Mesendoderm (in vitro differentiated cells): ENCODE results near the gene OR2AG1.

Experiments
- DNase-seq: peaks from one replicate; pipeline ENCODE4 v3.0.0; 2013
- H2AK5ac ChIP-seq: 2 replicates; pipeline ENCODE4 v1.6.1; 2013; ENCODE audit warnings: low read length, inconsistent platforms
- H2BK120ac ChIP-seq: 2 replicates; pipeline ENCODE4 v1.6.1; 2013; ENCODE audit warnings: low read depth, mild to moderate bottlenecking, low read length, moderate library complexity, mixed read lengths
- H2BK15ac ChIP-seq: replicated peaks from 2 replicates; pipeline ENCODE4 v1.6.1; 2013; ENCODE audit warnings: low read depth, mild to moderate bottlenecking, moderate library complexity
- H2BK5ac ChIP-seq: 2 replicates; pipeline ENCODE4 v1.6.1; 2013; ENCODE audit warnings: low read length, inconsistent platforms
- H3K18ac ChIP-seq: 2 replicates; pipeline ENCODE4 v1.6.1; 2013; ENCODE audit warnings: mild to moderate bottlenecking, low read length, mixed read lengths
- H3K23ac ChIP-seq: one replicate; pipeline ENCODE4 v1.6.1; 2013; ENCODE audit warnings: low read length
- H3K27ac ChIP-seq: 2 replicates; pipeline ENCODE4 v1.5.1; 2013; ENCODE audit warnings: low read depth, mild to moderate bottlenecking, inconsistent platforms, low read length, moderate library complexity
- H3K27me3 ChIP-seq: 2 replicates; pipeline ENCODE4 v1.6.1; 2013; ENCODE audit warnings: low read length, control low read depth, mild to moderate bottlenecking, inconsistent platforms; ENCODE audit not compliant: insufficient read depth, poor library complexity
- H3K36me3 ChIP-seq: 2 replicates; pipeline ENCODE4 v1.6.1; 2013; ENCODE audit warnings: low read length, inconsistent platforms; ENCODE audit not compliant: control insufficient read depth, insufficient read depth
- H3K4ac ChIP-seq: one replicate; pipeline ENCODE4 v1.6.1; 2013; ENCODE audit warnings: low read depth, mild to moderate bottlenecking, low read length, moderate library complexity
- H3K4me1 ChIP-seq: 2 replicates; pipeline ENCODE4 v1.6.1; 2013; ENCODE audit warnings: low read depth, low read length, inconsistent platforms; ENCODE audit not compliant: control insufficient read depth
- H3K4me2 ChIP-seq: 2 replicates; pipeline ENCODE4 v1.6.1; 2013; ENCODE audit warnings: low read length
- H3K4me3 ChIP-seq: 2 replicates; pipeline ENCODE4 v1.5.1; 2013; ENCODE audit warnings: mild to moderate bottlenecking, low read length
- H3K56ac ChIP-seq: one replicate; pipeline ENCODE4 v1.6.1; 2013; ENCODE audit warnings: low read length
- H3K79me1 ChIP-seq: 2 replicates; pipeline ENCODE4 v1.6.1; 2013; ENCODE audit warnings: low read length, inconsistent platforms
- H3K79me2 ChIP-seq: 2 replicates; pipeline ENCODE4 v1.6.1; 2013; ENCODE audit warnings: mild to moderate bottlenecking, low read length; ENCODE audit not compliant: control insufficient read depth, insufficient read depth
- H3K9ac ChIP-seq: 2 replicates; pipeline ENCODE4 v1.6.1; 2013; ENCODE audit warnings: low read length, inconsistent platforms
- H4K5ac ChIP-seq: one replicate; pipeline ENCODE4 v1.6.1; 2013; ENCODE audit warnings: low read length
- H4K8ac ChIP-seq: one replicate; pipeline ENCODE4 v1.6.1; 2013; ENCODE audit warnings: low read depth, mild to moderate bottlenecking, control low read depth, low read length, moderate library complexity
- WGBS: extraction: QIAGEN DNeasy Blood & Tissue Kit; methylation state at CpG from one replicate; pipeline ENCODE4 v1.1.7; 2013; ENCODE audit warnings: low lambda C conversion rate, missing lambda C conversion rate; ENCODE audit not compliant: insufficient coverage; ENCODE audit errors: extremely low coverage; 5-methylcytosine and 5-hydroxymethylcytosine counted together

Gene OR2AG1

DNA sequence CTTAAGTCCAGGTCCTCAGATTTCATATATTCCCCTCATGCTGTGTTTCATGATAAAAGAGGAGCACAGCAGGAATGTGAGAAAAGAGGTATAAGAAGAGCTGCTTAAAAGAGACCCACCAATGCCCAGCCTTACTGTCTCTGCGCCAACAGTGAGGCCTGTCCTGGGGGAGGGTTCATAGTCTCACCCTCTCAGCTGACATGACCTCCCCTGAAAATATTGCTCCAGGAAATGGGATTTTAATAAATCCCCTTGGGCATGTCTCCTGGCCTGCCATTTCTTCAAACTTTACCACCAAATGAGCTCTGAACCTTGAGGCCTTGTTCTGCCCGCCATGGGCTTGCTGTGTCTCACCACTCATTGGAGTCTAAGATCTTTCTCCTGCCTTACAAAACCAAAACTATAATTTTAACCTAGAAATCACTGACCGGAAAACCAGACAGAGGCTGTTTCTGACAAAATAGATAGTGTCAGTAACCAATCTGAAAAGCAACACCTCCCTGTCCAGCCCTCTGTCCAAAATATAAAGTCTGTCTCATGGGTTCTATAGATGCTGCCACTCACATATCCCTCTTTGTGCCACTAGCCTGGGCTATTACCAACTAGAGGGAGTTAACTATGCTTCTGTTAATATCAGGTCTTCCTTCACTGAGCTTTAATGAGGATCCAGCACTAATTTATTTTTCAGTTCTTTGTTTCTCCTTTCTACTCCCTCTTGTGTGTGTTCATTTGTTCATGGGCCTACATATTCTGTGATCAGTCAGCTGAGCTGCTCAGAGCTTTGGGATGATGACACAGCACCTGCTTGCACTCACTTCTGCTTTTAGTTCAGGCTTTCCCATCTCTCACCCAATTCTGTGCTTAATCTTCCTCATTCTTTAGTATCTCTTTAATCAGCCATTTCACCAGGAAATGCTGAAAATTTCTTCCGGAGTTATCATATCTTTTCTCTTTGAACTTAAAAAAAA is 10.6 kb upstream of the OR2AG1 start, which contains the start of gene OR2AG2:
Gene OR2AG2, minus strand, starts transcription at position 51 of the 968 bp plus-strand sequence. CDS start 3,019 bp downstream, outside the sequence.
- H3K79me2 ChIP-seq = no peaks in the 10 kb centered on the region
- no peaks in the 10 kb centered on the region for H3K79me1 ChIP-seq
- no peak within 1 kb of the TSS for H2BK120ac ChIP-seq
- H2BK15ac ChIP-seq = no peak within 1 kb of the TSS
- no peak for DNase-seq
- H3K4ac ChIP-seq = no peak within 1 kb of the TSS
- WGBS = no CpG with 5 or more reads among the region's 4 CpGs
- no peaks in the 10 kb centered on the region for H3K4me1 ChIP-seq
- no peak within 1 kb of the TSS for H3K23ac ChIP-seq
- no peak within 1 kb of the TSS for H4K8ac ChIP-seq
- H3K56ac ChIP-seq = no peak within 1 kb of the TSS
- no peak within 1 kb of the TSS for H3K9ac ChIP-seq
- H4K5ac ChIP-seq = no peak within 1 kb of the TSS
- no peaks in the 10 kb centered on the region for H3K27me3 ChIP-seq
- H2AK5ac ChIP-seq = no peak within 1 kb of the TSS
- no peak within 1 kb of the TSS for H3K4me3 ChIP-seq
- no peak within 1 kb of the TSS for H3K18ac ChIP-seq
- H3K36me3 ChIP-seq = no peaks in the 10 kb centered on the region
- H2BK5ac ChIP-seq = no peak within 1 kb of the TSS
- H3K4me2 ChIP-seq = no peak within 1 kb of the TSS
- no peak within 1 kb of the TSS for H3K27ac ChIP-seq

DNA sequence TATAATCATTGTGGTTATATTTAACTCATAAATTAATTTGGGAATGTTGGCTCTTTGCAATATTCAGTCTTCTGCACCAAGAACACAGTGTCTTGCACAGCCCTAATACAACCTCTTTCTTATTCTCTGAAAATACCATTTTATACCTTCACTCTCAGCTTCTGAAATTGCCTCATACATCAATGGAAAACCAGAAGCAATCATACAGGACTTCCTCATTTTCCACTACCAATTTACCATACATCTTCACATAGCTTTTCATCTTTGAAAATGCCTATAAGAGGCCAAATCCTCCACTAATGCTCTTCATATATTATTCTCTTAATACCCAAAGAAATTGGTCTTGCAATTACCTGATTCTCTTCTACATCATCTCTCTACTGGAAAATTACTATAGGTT is 4.3 kb upstream of the OR2AG1 start:
- no peaks in the 10 kb centered on the region for H3K36me3 ChIP-seq
- H2BK5ac ChIP-seq = no peak overlapping the region
- no peak overlapping the region for H4K5ac ChIP-seq
- H3K4ac ChIP-seq = no peak overlapping the region
- no peak overlapping the region for H4K8ac ChIP-seq
- no peak overlapping the region for H2AK5ac ChIP-seq
- no peaks in the 10 kb centered on the region for H3K27me3 ChIP-seq
- H3K27ac ChIP-seq = no peak overlapping the region
- no peak overlapping the region for H3K23ac ChIP-seq
- H2BK120ac ChIP-seq = no peak overlapping the region
- H3K4me3 ChIP-seq = no peak overlapping the region
- H3K56ac ChIP-seq = no peak overlapping the region
- no peak overlapping the region for H3K9ac ChIP-seq
- H3K79me2 ChIP-seq = no peaks in the 10 kb centered on the region
- no peaks in the 10 kb centered on the region for H3K79me1 ChIP-seq
- H2BK15ac ChIP-seq = no peak overlapping the region
- DNase-seq = no peak
- H3K4me2 ChIP-seq = no peak overlapping the region
- no peak overlapping the region for H3K18ac ChIP-seq
- H3K4me1 ChIP-seq = no peaks in the 10 kb centered on the region

DNA sequence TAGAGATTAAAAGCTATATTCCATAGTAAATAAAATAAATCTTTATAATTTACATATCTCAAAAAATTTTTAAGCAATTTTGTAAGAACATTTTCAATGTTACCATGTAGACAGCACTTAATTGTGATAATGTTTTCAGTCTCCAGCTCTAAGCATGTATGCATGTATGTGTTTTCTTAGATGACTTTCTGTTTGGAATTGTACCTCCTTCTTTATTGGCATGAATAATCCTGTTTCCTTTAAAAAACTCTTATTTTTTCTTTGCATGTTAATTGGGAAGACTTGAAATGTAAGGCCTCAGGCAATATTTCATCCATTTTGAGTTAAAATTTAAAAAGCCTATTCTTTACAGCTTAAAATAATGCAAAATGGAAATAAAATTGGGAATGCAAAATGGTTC is 2.0 kb upstream of the OR2AG1 start:
- no peak overlapping the region for H3K18ac ChIP-seq
- no peak overlapping the region for H3K9ac ChIP-seq
- H3K4me2 ChIP-seq = no peak overlapping the region
- no peak overlapping the region for H2BK5ac ChIP-seq
- no peak overlapping the region for H2AK5ac ChIP-seq
- H3K79me2 ChIP-seq = no peaks in the 10 kb centered on the region
- H2BK120ac ChIP-seq = no peak overlapping the region
- no peak overlapping the region for H4K8ac ChIP-seq
- no peak for DNase-seq
- H3K27me3 ChIP-seq = no peaks in the 10 kb centered on the region
- no peak overlapping the region for H4K5ac ChIP-seq
- H3K27ac ChIP-seq = no peak overlapping the region
- H3K4me1 ChIP-seq = no peaks in the 10 kb centered on the region
- no peak overlapping the region for H3K4me3 ChIP-seq
- no peaks in the 10 kb centered on the region for H3K36me3 ChIP-seq
- no peaks in the 10 kb centered on the region for H3K79me1 ChIP-seq
- no peak overlapping the region for H2BK15ac ChIP-seq
- no peak overlapping the region for H3K4ac ChIP-seq
- H3K56ac ChIP-seq = no peak overlapping the region
- no peak overlapping the region for H3K23ac ChIP-seq

DNA sequence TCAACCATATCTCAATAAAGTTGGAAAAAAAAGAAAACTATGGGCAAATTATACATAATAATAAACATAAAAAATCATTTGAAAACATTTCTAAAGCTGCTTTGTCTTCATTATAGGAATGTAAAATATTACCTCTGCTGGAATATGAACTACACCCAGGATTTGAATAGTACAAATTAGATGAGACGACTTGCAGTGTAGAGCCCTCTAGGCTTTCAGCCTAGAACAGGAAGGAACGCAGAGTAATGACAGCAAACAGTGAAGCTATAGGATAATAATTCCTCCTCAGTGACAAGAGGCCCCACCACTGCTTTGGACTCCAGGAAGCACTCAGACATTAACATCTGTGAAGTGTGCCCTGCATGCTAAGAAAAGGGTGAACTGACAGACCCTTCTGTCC is 7.7 kb downstream of the OR2AG1 start:
- Histone ChIP-seq H3K79me2 (no peaks in the 10 kb centered on the region), H3K18ac (no peak overlapping the region), H3K27ac (no peak overlapping the region), H3K4me2 (no peak overlapping the region), H4K5ac (no peak overlapping the region), H3K4ac (no peak overlapping the region), H2AK5ac (no peak overlapping the region), H2BK5ac (no peak overlapping the region), H3K56ac (no peak overlapping the region), H4K8ac (no peak overlapping the region), H2BK120ac (no peak overlapping the region), H3K9ac (no peak overlapping the region), H3K36me3 (no peaks in the 10 kb centered on the region), H2BK15ac (no peak overlapping the region), H3K79me1 (no peaks in the 10 kb centered on the region), H3K23ac (no peak overlapping the region), H3K27me3 (no peaks in the 10 kb centered on the region), H3K4me3 (no peak overlapping the region), H3K4me1 (no peaks in the 10 kb centered on the region)
- WGBS = no CpG with 5 or more reads among the region's 2 CpGs
- DNase-seq = no peak

DNA sequence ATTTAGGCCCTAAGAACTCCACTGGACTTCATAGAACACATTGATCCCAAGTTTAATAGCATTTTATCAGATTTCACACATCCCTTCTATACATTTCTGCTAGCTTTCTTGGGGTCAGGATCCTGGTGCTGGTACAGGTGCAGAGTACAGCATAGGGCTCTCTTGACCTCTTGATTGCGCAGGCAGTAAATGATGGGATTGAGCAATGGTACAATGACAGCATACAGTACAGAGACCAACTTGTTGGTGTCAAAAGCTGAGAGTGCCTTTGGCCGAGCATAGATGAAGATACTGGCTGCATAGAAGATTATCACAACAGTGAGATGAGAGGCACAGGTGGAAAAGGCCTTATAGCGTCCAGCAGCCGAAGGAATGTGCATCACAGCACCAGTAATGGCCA is 11.8 kb downstream of the OR2AG1 start:
- Histone ChIP-seq H3K4ac (no peak overlapping the region), H3K23ac (no peak overlapping the region), H3K9ac (no peak overlapping the region), H4K8ac (no peak overlapping the region), H3K4me2 (no peak overlapping the region), H3K4me3 (no peak overlapping the region), H3K36me3 (no peaks in the 10 kb centered on the region), H2BK5ac (no peak overlapping the region), H3K27ac (no peak overlapping the region), H4K5ac (no peak overlapping the region), H3K18ac (no peak overlapping the region), H3K79me1 (no peaks in the 10 kb centered on the region), H2AK5ac (no peak overlapping the region), H3K4me1 (no peaks in the 10 kb centered on the region), H2BK120ac (no peak overlapping the region), H3K56ac (no peak overlapping the region), H2BK15ac (no peak overlapping the region), H3K27me3 (no peaks in the 10 kb centered on the region), H3K79me2 (no peaks in the 10 kb centered on the region)
- DNase-seq = no peak
- no CpG with 5 or more reads among the region's 4 CpGs for WGBS

DNA sequence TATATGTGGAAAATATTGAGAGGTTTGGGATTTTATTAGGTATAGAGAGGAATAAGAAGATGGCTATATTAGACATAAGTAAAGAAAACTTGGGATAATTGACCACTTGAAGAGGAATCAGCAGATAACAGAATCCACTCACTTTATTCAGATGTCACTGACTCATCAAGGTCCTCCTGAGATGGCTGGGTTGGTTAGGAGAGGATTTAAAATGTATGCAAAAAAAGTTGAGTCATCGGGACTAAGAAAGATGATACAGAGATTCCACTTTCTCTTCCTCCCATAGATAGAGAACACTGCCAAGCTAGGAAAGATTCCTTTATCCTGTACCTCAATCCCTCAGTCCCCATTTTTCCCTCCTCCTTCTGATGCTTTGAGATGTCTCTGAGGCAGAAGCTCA is 16.6 kb downstream of the OR2AG1 start, which contains the start of gene OR6A2:
Gene OR6A2, minus strand, starts transcription at position 288 of the 400 bp plus-strand sequence. CDS start 3,981 bp downstream, outside the sequence.
- Histone ChIP-seq H2BK5ac (no peak within 1 kb of the TSS), H3K79me1 (no peaks in the 10 kb centered on the region), H3K56ac (no peak within 1 kb of the TSS), H3K9ac (no peak within 1 kb of the TSS), H3K4ac (no peak within 1 kb of the TSS), H3K27ac (no peak within 1 kb of the TSS), H3K36me3 (no peaks in the 10 kb centered on the region), H2AK5ac (no peak within 1 kb of the TSS), H3K4me2 (no peak within 1 kb of the TSS), H3K18ac (no peak within 1 kb of the TSS), H3K23ac (no peak within 1 kb of the TSS), H3K4me3 (no peak within 1 kb of the TSS), H4K8ac (no peak within 1 kb of the TSS), H2BK15ac (no peak within 1 kb of the TSS), H3K79me2 (no peaks in the 10 kb centered on the region), H3K27me3 (no peaks in the 10 kb centered on the region), H2BK120ac (no peak within 1 kb of the TSS), H3K4me1 (no peaks in the 10 kb centered on the region), H4K5ac (no peak within 1 kb of the TSS)
- peak; percentile 23 for DNase-seq
- no CpG with 5 or more reads among the region's 1 CpG for WGBS
